Endothelial cell of umbilical vein (primary cell): ENCODE results near the gene TPRX2. TPM values are rescaled to one million over a fixed set of nuclear protein-coding genes. Genes with fewer than 3 reads are reported as not detected.

ENCODE experiments used
- BruUV-seq: library from RNA; stranded (reverse); fragments of 400-500 nt; replicated peaks from 2 replicates; lab custom pipeline; 2021; lab: Mats Ljungman, UMichigan
- CTCF ChIA-PET: fragments of 300-600, 350-600 bp; sonication (Branson Sonifier 250); formaldehyde crosslinking; loops from one replicate; lab custom pipeline; 2021; ENCODE audit warnings: antibody characterized with exemption, inconsistent platforms; lab: Charles Lee
- POLR2A ChIA-PET: fragments of 300-600, 350-600 bp; sonication (Branson Sonifier 250); formaldehyde crosslinking; loops from one replicate; lab custom pipeline; 2021; ENCODE audit warnings: antibody characterized with exemption, inconsistent platforms; lab: Charles Lee
- DNase-seq: peaks from one replicate; pipeline ENCODE4 v3.0.0-alpha.2; 2011; ENCODE audit warnings: low read depth, low spot score
- FAIRE-seq: peaks from 2 replicates; lab custom pipeline; 2011; peaks lifted over from hg19 to GRCh38; lab: Jason Lieb, UNC
- H2AFZ ChIP-seq: 2 replicates; pipeline ENCODE4 v1.6.0; 2012; ENCODE audit warnings: low read depth, low read length, control low read depth, inconsistent platforms
- H3K27ac ChIP-seq: 2 replicates; pipeline ENCODE4 v1.5.1; 2011; ENCODE audit warnings: low read depth, mild to moderate bottlenecking, control low read depth, low read length, moderate library complexity; ENCODE audit not compliant: insufficient read depth
- H3K27me3 ChIP-seq, 2 experiments: 2 replicates each; pipeline versions ENCODE4 v1.6.0 to v1.6.1; 2011; ENCODE audit warnings: low read length in 2 of 2, mixed read lengths in 1 of 2; ENCODE audit not compliant: control insufficient read depth in 2 of 2, insufficient read depth in 2 of 2
- H3K36me3 ChIP-seq, 2 experiments: 2 replicates in 1 of 2; 3 replicates in 1 of 2; pipeline ENCODE4 v1.5.1; 2011; ENCODE audit warnings: low read length in 2 of 2, mild to moderate bottlenecking in 1 of 2, moderate library complexity in 1 of 2; ENCODE audit not compliant: control insufficient read depth in 2 of 2, insufficient read depth in 2 of 2; ENCODE audit errors: extremely low read depth in 1 of 2
- H3K4me1 ChIP-seq: 3 replicates; pipeline ENCODE4 v1.5.1; 2011; ENCODE audit warnings: mild to moderate bottlenecking, low read length; ENCODE audit not compliant: control insufficient read depth, insufficient read depth; ENCODE audit errors: extremely low read depth
- H3K4me2 ChIP-seq: 2 replicates; pipeline ENCODE4 v1.6.1; 2011; ENCODE audit warnings: low read length, control low read depth, mixed read lengths; ENCODE audit not compliant: insufficient read depth
- H3K4me3 ChIP-seq, 3 experiments: fragments of 200-600 bp in 1 of 3; sonication (generic), shearing (Covaris generic) in 1 of 3; replicated peaks in 1 of 3; 2 replicates each; pipeline ENCODE4 v1.5.1; 2011 to 2016; ENCODE audit warnings: control low read depth in 3 of 3, low read length in 3 of 3, mild to moderate bottlenecking in 2 of 3, inconsistent platforms in 1 of 3, low read depth in 1 of 3, moderate library complexity in 1 of 3; ENCODE audit not compliant: insufficient read depth in 1 of 3
- H3K79me2 ChIP-seq: 2 replicates; pipeline ENCODE4 v1.6.0; 2012; ENCODE audit warnings: low read length, inconsistent platforms; ENCODE audit not compliant: control insufficient read depth, insufficient read depth
- H3K9ac ChIP-seq: replicated peaks from 2 replicates; pipeline ENCODE3; 2011; ENCODE audit warnings: low read length, control low read depth; ENCODE audit not compliant: insufficient read depth; ENCODE audit errors: extremely low read depth
- H3K9me1 ChIP-seq: replicated peaks from 3 replicates; pipeline ENCODE4 v1.6.0; 2011; ENCODE audit warnings: mild to moderate bottlenecking, low read length; ENCODE audit not compliant: control insufficient read depth, insufficient read depth; ENCODE audit errors: extremely low read depth
- H3K9me3 ChIP-seq: replicated peaks from 2 replicates; pipeline ENCODE4 v1.5.1; 2012; ENCODE audit warnings: low read length, inconsistent platforms; ENCODE audit not compliant: control insufficient read depth, insufficient read depth
- H4K20me1 ChIP-seq: replicated peaks from 2 replicates; pipeline ENCODE3; 2011; ENCODE audit warnings: mild to moderate bottlenecking, low read length; ENCODE audit not compliant: control insufficient read depth, insufficient read depth; ENCODE audit errors: extremely low read depth
- EZH2 ChIP-seq: IDR thresholded peaks from 2 replicates; pipeline ENCODE4 v1.6.1; 2012; ENCODE audit warnings: borderline replicate concordance, low read depth, mild to moderate bottlenecking, moderate library complexity, low read length, inconsistent platforms; ENCODE audit not compliant: severe bottlenecking
- FOS ChIP-seq: IDR thresholded peaks from 2 replicates; pipeline ENCODE4 v1.6.1; 2011; ENCODE audit warnings: mild to moderate bottlenecking, low read length, moderate library complexity, borderline replicate concordance; ENCODE audit not compliant: insufficient read depth
- GATA2 ChIP-seq: IDR thresholded peaks from 2 replicates; pipeline ENCODE4 v1.7.0; 2011; ENCODE audit warnings: low read depth, mild to moderate bottlenecking, moderate library complexity, mixed read lengths, low read length; ENCODE audit not compliant: insufficient read length, insufficient read depth
- JUN ChIP-seq: IDR thresholded peaks from 2 replicates; pipeline ENCODE4 v1.6.1; 2011; ENCODE audit warnings: borderline replicate concordance, low read depth; ENCODE audit not compliant: insufficient read length, insufficient read depth
- MYC ChIP-seq: IDR thresholded peaks from one replicate; pipeline ENCODE4 v1.6.1; 2011; ENCODE audit warnings: mild to moderate bottlenecking, low read depth, low read length
- POLR2A ChIP-seq: IDR thresholded peaks from 2 replicates; pipeline ENCODE4 v1.6.1; 2012; ENCODE audit warnings: low read depth, mild to moderate bottlenecking, control low read depth, low read length
- POLR2AphosphoS5 ChIP-seq: IDR thresholded peaks from 2 replicates; pipeline ENCODE4 v1.6.1; 2012; ENCODE audit warnings: low read depth, mild to moderate bottlenecking, control low read depth, low read length, moderate library complexity; ENCODE audit not compliant: insufficient read depth
- dilution Hi-C: fragments of 300-500 bp; cut with MboI; formaldehyde crosslinking; loops from one replicate; pipeline ENCODE4 v1.15.0; 2019; ENCODE audit warnings: low sequenced_read_pairs; ENCODE audit not compliant: extremely low pct_ligation_motif_present
- intact Hi-C: fragments of 100-400 bp; cut with micrococcal nuclease; formaldehyde crosslinking; loops from one replicate; pipeline ENCODE4 v1.10.0; 2022
- polyA plus RNA-seq, 4 experiments: library from polyadenylated mRNA; depleted of rRNA in 3 of 4; stranded (reverse) in 3 of 4; unstranded in 1 of 4; fragments of >200 nt; gene quantifications; 2 replicates each; pipeline versions ENCODE4 v1.2.1 to v1.2.3, GENCODE V29; 2011 to 2012; ENCODE audit warnings: missing spikeins in 1 of 4
- total RNA-seq: library from RNA; stranded (reverse); gene quantifications from 2 replicates; pipeline ENCODE4 v1.2.3, GENCODE V29; 2021
- TF ChIP-seq, protein P1 (sequence below), 2 donors: IDR thresholded peaks; 1 replicate in 1 of 2; 2 replicates in 1 of 2; pipeline ENCODE4 v1.5.1; 2011; ENCODE audit warnings: low read length in 2 of 2, mild to moderate bottlenecking in 2 of 2, moderate library complexity in 2 of 2, control low read depth in 1 of 2, inconsistent platforms in 1 of 2, low read depth in 1 of 2; ENCODE audit not compliant: insufficient read depth in 1 of 2; ENCODE audit errors: extremely low read depth in 1 of 2
- TF ChIP-seq, protein P2 (sequence below): IDR thresholded peaks from 2 replicates; pipeline ENCODE4 v1.6.1; 2011; ENCODE audit not compliant: insufficient read depth, insufficient read length

TPRX2 gene
- total and polyA plus RNA-seq, 2 donors (not counting 3 experiments of a cell fraction or from before 2014, with no cell fraction given), result not detected

DNA sequence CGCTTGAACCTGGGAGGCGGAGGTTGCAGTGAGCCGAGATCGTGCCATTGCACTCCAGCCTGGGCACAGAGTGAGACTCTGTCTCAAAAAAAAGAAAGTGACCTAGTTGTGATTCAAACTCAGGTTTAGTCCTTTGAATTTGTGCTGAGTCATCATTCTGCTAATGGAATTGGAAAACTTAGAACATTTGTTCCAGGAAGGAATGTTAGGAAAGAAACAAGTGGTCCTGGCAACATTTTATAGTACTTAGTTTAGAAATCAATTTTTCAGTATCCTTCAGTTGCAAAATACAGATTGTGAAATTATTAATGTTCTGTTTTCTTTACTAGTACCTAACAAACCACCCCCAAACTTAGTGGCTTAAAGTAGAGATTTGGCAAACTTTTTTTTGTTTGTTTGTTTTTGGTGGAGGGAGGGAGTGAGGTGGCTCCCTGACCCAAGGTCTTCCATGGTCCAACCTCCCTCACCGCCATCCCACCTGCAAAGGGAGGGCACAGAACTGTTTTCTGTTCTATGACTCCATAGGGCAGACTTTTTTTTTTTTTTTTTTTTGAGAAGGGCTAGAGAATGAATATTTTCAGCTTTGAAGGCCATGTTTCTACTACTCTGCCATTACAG, 36.2 kb downstream of the TPRX2 start:
- Histone ChIP-seq H3K4me1 (no peaks in the 10 kb centered on the region), H2AFZ (no peak overlapping the region), H3K9me3 (no peaks in the 10 kb centered on the region), H3K4me2 (no peak overlapping the region), H3K36me3 (no peaks in the 10 kb centered on the region), H3K9ac (no peak overlapping the region), H4K20me1 (no peaks in the 10 kb centered on the region), H3K27me3 (no peaks in the 10 kb centered on the region), H3K4me3 (no peak overlapping the region), H3K27ac (no peak overlapping the region), H3K79me2 (no peaks in the 10 kb centered on the region), H3K9me1 (no peaks in the 10 kb centered on the region)
- dilution Hi-C loops (no loop called here), intact Hi-C loops (no loop called here)
- FAIRE-seq (no peak), DNase-seq (no peak)
- ChIA-PET POLR2A (no interaction called here), CTCF (no interaction called here)
- no TSS peak for BruUV-seq
- TF ChIP-seq, protein P1, sequence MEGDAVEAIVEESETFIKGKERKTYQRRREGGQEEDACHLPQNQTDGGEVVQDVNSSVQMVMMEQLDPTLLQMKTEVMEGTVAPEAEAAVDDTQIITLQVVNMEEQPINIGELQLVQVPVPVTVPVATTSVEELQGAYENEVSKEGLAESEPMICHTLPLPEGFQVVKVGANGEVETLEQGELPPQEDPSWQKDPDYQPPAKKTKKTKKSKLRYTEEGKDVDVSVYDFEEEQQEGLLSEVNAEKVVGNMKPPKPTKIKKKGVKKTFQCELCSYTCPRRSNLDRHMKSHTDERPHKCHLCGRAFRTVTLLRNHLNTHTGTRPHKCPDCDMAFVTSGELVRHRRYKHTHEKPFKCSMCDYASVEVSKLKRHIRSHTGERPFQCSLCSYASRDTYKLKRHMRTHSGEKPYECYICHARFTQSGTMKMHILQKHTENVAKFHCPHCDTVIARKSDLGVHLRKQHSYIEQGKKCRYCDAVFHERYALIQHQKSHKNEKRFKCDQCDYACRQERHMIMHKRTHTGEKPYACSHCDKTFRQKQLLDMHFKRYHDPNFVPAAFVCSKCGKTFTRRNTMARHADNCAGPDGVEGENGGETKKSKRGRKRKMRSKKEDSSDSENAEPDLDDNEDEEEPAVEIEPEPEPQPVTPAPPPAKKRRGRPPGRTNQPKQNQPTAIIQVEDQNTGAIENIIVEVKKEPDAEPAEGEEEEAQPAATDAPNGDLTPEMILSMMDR (IDR thresholded peaks at IDR 0.05; ENCODE audit: extremely low read depth in 1 of 2, insufficient read depth in 1 of 2, low read depth in 1 of 2, low read length in 2 of 2), result no peak
- TF ChIP-seq, protein P2, sequence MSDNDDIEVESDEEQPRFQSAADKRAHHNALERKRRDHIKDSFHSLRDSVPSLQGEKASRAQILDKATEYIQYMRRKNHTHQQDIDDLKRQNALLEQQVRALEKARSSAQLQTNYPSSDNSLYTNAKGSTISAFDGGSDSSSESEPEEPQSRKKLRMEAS, result no peak
- no peak for TF ChIP-seq EZH2
- no peak for TF ChIP-seq POLR2AphosphoS5
- no peak for TF ChIP-seq POLR2A
- no peak for TF ChIP-seq FOS
- no peak for TF ChIP-seq GATA2
- TF ChIP-seq MYC, result no peak
- no peak for TF ChIP-seq JUN
